HUES48 (cell line): Measurements from ENCODE around the gene AMZ1.
"Not testable (repeated sequence)": the region's sequence is repeated elsewhere in the genome, so short reads cannot be mapped to it uniquely, and the experiment has no call there.

ENCODE experiments used
- H3K27ac ChIP-seq: one replicate; pipeline ENCODE4 v1.7.0; 2013; ENCODE audit warnings: low read depth, low read length, inconsistent platforms
- H3K27me3 ChIP-seq: 2 replicates; pipeline ENCODE4 v1.6.1; 2013; ENCODE audit warnings: mild to moderate bottlenecking, low read length; ENCODE audit not compliant: control insufficient read depth, insufficient read depth
- H3K36me3 ChIP-seq: 2 replicates; pipeline ENCODE4 v1.6.1; 2013; ENCODE audit warnings: low read length; ENCODE audit not compliant: control insufficient read depth, insufficient read depth
- H3K4me1 ChIP-seq: 2 replicates; pipeline ENCODE4 v1.6.1; 2013; ENCODE audit warnings: mild to moderate bottlenecking, low read length; ENCODE audit not compliant: control insufficient read depth, insufficient read depth
- H3K4me3 ChIP-seq: 2 replicates; pipeline ENCODE4 v1.5.1; 2013; ENCODE audit warnings: mild to moderate bottlenecking, low read depth, low read length
- H3K9ac ChIP-seq: 2 replicates; pipeline ENCODE4 v1.6.1; 2013; ENCODE audit warnings: mild to moderate bottlenecking, low read depth, low read length, moderate library complexity
- H3K9me3 ChIP-seq: 2 replicates; pipeline ENCODE4 v1.6.1; 2013; ENCODE audit warnings: low read length; ENCODE audit not compliant: control insufficient read depth, insufficient read depth

Gene AMZ1

DNA sequence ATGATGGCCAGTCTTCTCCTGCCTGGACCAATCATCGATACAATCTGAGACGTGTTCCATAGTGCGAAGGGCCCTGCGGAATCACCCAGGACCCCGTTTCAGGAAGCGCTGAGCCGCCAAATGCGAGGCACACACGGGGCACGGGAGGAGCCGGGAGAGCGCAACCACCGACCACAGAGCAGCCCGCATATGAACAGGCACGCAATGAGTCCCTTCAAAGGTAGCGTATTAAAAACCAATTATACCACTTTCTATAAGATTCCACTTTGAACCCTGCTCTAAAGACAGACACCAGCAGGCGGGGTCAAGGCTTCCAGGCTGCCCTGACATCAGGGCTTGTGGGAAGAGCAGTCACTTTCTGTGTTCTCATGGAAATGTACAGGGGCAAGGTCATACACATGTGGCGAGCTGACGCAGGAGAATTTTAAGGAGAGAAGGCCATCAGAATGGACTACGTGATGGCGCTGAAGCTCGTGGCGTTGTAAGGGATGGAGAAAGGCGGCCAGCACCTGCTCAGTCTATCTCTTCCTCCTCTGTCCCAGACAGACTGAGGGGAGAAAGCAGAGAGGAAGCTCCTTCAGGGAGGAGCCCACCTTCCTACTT lies 46.2 kb downstream of the AMZ1 start:
- H3K36me3 ChIP-seq, result peaks cover 35% of the 10 kb centered on the region
- H3K27me3 ChIP-seq, result no peaks in the 10 kb centered on the region
- no peaks in the 10 kb centered on the region for H3K4me1 ChIP-seq
- no peaks in the 10 kb centered on the region for H3K9me3 ChIP-seq
- H3K4me3 ChIP-seq, result no peak overlapping the region
- no peak overlapping the region for H3K27ac ChIP-seq
- H3K9ac ChIP-seq, result no peak overlapping the region

DNA sequence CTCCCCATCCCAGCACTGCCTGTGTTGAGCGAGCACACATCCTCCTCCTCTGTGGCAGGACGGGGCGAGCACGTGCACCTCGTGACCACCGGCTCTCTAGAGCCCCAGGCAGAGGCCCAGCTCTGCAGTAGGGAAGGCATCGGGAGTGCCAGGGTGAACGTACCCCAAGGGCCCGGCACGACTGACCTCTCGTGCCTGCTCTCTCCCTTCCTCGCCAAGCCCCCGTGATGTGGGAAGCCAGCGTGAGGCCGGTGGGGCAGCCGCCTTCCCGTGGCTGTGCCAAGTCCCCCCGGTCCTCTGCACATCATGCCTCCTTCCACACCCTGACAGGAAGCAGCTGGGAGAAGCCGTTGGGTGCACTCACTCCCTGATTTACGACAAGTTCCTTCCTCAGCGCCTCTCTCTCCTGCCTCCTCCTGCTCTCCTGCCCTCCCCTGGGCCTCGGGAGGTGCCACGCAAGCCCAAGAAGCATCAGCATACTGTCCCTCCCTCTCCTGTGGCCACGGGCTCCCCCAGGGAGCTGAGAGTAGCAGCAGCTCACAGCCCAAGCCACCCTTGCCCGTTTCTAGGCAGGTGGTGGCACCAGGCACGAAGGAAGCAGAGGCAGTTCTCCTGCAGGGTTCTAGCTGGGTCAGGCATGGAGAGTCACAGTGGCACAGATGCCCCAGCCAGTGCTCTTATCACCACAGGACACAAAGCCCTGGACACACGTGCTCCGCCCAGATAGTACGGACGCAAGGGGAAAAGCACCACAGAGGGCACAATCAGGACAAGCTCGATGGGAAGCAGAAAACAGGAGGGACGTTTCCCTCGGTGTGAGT lies 47.0 kb downstream of the AMZ1 start:
- Histone ChIP-seq H3K9me3 (no peaks in the 10 kb centered on the region), H3K27me3 (no peaks in the 10 kb centered on the region), H3K9ac (no peak overlapping the region), H3K4me1 (no peaks in the 10 kb centered on the region), H3K36me3 (peaks cover 28% of the 10 kb centered on the region), H3K4me3 (no peak overlapping the region), H3K27ac (no peak overlapping the region)

DNA sequence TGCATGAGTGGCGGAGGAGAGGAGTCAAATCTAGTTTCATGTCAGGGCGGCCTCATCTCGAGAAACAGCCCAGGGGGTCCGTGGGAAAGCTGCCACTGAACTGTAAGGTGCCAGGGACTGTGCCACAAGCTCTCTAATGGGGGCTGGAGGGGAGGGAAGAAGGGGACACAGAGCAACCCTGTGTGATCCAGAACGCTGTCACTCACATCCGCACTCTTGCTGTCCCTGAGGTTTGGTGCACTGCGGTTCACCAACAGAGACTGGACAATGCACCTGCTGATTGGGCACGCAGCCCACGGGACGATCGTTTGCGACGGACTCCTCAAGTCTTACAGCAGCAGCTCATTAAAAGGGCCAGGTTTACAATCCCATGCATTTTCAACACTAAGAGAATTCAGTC lies 47.7 kb downstream of the AMZ1 start:
- Histone ChIP-seq H3K4me3 (no peak overlapping the region), H3K9ac (no peak overlapping the region)

DNA sequence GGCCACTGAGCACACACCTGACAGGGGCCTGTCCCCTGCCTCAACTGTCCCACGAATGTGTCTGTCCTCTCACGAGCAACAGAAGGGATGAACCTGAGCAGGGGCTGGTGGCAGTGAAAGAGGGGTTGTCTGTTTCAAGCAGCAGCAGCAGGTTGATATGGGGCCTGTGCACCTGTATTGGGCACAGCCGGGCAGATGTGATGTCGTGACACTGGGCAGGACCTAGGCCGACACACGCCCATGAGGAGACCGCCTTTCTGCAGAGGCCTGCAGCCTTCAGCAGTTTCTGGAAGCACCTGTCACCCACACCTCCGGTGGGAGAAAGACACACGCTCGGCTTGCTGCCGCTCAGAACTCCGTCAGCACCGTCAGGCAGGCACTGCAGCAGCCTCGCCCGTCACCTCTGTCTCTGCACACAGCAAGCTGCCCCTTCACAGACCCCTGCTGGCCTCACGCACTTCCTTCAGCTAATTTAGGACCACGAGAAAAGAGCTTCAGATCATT lies 48.5 kb downstream of the AMZ1 start:
- Histone ChIP-seq H3K36me3 (peaks cover 13% of the 10 kb centered on the region), H3K9ac (no peak overlapping the region), H3K4me1 (no peaks in the 10 kb centered on the region), H3K9me3 (no peaks in the 10 kb centered on the region), H3K4me3 (no peak overlapping the region), H3K27me3 (no peaks in the 10 kb centered on the region), H3K27ac (no peak overlapping the region)

More for the DNA sequence above, 47.7 kb downstream of the AMZ1 start:
- Histone ChIP-seq H3K36me3 (peaks cover 20% of the 10 kb centered on the region), H3K27me3 (no peaks in the 10 kb centered on the region), H3K27ac (no peak overlapping the region), H3K9me3 (no peaks in the 10 kb centered on the region), H3K4me1 (no peaks in the 10 kb centered on the region)

DNA sequence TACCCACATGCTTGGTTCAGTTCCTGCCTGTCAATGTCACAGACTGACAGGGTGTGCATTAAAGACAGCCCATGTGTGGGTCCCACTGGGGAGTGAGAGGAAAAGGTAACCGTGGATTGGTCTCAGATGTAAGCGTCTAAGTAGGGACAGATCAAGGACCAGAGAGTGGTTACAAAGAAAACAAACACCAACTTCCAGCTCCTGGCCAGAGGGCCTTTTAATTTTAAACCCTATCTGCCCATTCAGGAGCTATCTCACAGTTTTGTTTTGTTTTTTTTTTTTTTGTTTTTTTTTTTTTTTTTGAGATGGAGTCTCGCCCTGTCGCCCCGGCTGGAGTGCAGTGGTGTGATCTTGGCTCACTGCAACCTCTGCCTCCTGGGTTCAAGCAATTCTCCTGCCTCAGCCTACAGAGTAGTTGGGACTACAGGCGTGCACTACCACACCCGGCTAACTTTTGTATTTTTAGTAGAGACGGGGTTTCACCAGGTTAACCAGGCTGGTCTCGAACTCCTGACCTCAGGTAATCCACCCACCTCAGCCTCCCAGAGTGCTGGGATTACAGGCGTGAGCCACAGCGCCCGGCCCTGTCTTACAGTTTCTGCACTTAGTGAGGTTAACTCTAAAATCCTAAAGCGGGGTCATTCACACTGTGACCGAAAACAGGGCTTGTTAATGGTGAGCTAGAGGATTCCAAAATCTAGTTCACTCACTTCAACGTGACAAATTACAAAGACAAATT lies 49.2 kb downstream of the AMZ1 start:
- H3K9ac ChIP-seq, H3K9me3 ChIP-seq, H3K27me3 ChIP-seq, H3K27ac ChIP-seq, H3K4me3 ChIP-seq, H3K36me3 ChIP-seq, H3K4me1 ChIP-seq: not testable (repeated sequence)

DNA sequence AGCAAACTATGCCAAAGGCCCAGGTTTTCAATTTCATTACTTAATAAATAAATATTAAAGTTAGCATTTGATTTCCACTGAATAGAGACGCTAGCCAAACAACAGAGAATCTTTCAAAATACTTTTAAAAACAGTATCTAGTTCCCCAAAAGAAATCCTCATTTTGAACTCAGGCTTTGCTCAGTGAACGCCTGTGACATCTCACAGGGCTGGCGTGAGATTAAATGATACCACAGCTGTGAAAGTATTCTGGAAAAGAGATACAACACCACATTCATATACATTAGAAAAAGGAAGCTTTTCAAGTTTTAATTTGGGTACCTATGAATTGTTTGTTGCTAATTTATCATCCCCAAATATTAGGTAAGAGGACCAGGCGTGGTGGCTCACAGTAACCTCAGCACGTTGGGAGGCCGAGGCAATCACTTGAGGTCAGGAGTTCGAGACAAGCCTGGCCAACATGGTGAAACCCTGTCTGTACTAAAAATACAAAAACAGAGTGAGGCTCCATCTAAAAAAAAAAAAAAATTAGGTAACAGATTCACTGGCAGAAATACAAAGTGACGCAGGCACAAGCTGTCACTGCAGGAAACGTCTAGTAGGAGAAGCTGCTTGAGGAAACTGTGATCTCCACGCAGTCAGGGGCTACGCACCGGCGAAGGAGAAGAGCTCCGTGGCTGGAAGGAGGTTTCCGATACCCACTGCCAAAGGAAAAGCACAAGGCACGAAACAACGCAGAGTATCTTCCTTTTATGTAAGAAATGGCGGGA lies 50.0 kb downstream of the AMZ1 start:
- Histone ChIP-seq H3K27me3 (no peaks in the 10 kb centered on the region), H3K4me1 (no peaks in the 10 kb centered on the region), H3K27ac (no peak overlapping the region), H3K4me3 (no peak overlapping the region), H3K36me3 (peaks cover 2% of the 10 kb centered on the region; the same call in 1 of the 2 replicates), H3K9ac (no peak overlapping the region), H3K9me3 (no peaks in the 10 kb centered on the region)

DNA sequence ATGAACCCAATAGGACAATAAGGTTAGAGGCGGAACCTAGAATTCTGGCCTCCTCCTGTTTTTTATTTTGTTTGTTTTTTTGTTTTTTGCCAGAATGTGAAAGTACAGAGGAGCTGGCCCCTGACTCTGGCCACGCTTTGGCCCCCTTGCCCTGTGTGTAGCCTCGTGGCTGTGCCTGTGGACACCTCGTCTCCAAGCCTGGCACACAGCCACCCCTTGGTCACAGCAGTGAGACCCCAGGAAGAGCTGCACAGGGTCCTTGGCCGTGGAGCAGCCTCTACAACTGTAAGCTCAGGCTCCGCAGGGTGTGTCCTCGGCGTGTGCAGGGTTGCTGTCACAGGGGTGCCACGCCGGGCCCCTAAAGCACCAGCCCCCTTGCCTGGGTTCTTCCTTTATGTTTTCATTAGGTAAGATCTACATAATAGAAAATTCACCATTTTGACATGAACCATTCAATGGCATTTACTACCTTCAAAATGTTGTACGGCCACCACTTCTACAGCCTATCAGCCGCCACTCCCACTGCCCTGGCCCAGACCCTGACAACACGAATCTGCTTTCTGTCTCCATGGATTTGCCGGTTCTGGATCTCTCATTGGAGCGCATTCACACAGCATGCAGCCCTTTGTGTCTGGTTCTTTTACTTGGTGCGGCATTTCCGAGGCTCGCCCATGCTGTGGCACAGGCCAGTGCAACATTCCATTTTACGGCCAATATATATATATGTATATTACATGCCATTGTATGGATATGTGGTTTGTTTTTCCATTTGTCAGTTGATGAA lies 51.0 kb downstream of the AMZ1 start:
- Histone ChIP-seq H3K4me1 (no peaks in the 10 kb centered on the region), H3K4me3 (no peak overlapping the region), H3K9ac (no peak overlapping the region), H3K9me3 (0 out of 2 replicates have a peak, but pooled peaks cover 3% of the 10 kb centered on the region), H3K27me3 (no peaks in the 10 kb centered on the region), H3K36me3 (no peaks in the 10 kb centered on the region), H3K27ac (no peak overlapping the region)

DNA sequence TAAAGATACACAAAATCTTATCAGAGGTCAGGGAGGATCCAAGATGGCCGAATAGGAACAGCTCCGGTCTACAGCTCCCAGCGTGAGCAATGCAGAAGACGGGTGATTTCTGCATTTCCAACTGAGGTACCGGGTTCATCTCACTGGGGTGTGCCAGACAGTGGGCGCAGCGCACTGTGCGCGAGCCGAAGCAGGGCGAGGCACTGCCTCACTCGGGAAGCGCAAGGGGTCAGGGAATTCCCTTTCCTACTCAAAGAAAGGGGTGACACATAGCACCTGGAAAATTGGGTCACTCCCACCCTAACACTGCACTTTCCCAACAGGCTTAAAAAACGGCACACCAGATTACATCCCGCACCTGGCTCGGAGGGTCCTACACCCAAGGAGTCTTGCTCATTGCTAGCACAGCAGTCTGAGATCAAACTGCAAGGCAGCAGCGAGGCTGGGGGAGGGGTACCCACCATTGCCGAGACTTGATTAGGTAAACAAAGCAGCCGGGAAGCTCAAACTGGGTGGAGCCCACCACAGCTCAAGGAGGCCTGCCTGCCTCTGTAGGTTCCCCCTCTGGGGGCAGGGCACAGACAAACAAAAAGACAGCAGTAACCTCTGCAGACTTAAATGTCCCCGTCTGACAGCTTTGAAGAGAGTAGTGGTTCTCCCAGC lies 55.7 kb downstream of the AMZ1 start:
- not testable (repeated sequence) for H3K27me3 ChIP-seq, H3K4me3 ChIP-seq, H3K36me3 ChIP-seq, H3K9ac ChIP-seq, H3K27ac ChIP-seq, H3K4me1 ChIP-seq, H3K9me3 ChIP-seq

DNA sequence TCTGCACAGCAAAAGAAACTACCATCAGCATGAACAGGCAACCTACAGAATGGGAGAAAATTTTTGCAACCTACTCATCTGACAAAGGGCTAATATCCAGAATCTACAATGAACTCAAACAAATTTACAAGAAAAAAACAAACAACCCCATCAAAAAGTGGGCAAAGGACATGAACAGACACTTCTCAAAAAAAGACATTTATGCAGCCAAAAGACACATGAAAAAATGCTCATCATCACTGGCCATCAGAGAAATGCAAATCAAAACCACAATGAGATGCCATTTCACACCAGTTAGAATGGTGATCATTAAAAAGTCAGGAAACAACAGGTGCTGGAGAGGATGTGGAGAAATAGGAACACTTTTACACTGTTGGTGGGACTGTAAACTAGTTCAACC lies 60.7 kb downstream of the AMZ1 start:
- not testable (repeated sequence) for H3K4me3 ChIP-seq, H3K27me3 ChIP-seq, H3K9me3 ChIP-seq, H3K9ac ChIP-seq, H3K36me3 ChIP-seq, H3K4me1 ChIP-seq, H3K27ac ChIP-seq

DNA sequence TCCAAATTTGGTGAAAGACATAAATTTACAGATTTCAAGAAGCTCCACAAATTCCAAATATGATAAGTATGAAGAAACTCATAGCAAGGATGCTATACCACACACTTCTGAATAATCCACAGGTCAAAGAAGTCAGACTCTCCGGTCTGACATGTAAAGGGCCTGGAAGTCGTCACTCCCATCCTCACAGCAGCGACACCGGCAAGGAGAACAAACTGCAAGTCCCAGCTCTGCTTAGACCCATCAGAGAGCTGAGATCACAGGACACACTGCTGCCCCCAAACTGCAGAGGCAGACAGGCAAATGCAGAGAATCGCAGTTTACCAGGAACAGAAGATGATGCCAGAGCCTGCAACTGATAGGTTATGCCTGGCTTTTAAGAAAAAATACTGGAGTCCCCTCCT lies 62.0 kb downstream of the AMZ1 start:
- Histone ChIP-seq H3K9ac (no peak overlapping the region; the same call in 1 of the 2 replicates), H3K36me3 (no peaks in the 10 kb centered on the region), H3K27me3 (no peaks in the 10 kb centered on the region), H3K9me3 (no peaks in the 10 kb centered on the region), H3K27ac (no peak overlapping the region), H3K4me3 (no peak overlapping the region), H3K4me1 (no peaks in the 10 kb centered on the region; the same call in 1 of the 2 replicates)
